ENCODE data around the gene DCLRE1C.

GRCh38 chr10:14904316-14904732, 49.6 kb downstream of the DCLRE1C start:
- TF ChIP-seq RCOR1 (IDR thresholded peaks at IDR 0.05; ENCODE audit: low read length) (no peak), NRF1 (IDR thresholded peaks at IDR 0.05; ENCODE audit: low read depth, low read length) (no peak), MAX (IDR thresholded peaks at IDR 0.05; ENCODE audit: low read depth) (no peak), NFIC (IDR thresholded peaks at IDR 0.05; ENCODE audit: borderline replicate concordance) (no peak), RXRA (IDR thresholded peaks at IDR 0.05; ENCODE audit: borderline replicate concordance, low read depth) (no peak), ELF1 (IDR thresholded peaks at IDR 0.05) (no peak), MEF2A (IDR thresholded peaks at IDR 0.05; ENCODE audit: borderline replicate concordance, low read depth) (no peak)
- TF ChIP-seq, protein P1, sequence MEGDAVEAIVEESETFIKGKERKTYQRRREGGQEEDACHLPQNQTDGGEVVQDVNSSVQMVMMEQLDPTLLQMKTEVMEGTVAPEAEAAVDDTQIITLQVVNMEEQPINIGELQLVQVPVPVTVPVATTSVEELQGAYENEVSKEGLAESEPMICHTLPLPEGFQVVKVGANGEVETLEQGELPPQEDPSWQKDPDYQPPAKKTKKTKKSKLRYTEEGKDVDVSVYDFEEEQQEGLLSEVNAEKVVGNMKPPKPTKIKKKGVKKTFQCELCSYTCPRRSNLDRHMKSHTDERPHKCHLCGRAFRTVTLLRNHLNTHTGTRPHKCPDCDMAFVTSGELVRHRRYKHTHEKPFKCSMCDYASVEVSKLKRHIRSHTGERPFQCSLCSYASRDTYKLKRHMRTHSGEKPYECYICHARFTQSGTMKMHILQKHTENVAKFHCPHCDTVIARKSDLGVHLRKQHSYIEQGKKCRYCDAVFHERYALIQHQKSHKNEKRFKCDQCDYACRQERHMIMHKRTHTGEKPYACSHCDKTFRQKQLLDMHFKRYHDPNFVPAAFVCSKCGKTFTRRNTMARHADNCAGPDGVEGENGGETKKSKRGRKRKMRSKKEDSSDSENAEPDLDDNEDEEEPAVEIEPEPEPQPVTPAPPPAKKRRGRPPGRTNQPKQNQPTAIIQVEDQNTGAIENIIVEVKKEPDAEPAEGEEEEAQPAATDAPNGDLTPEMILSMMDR (IDR thresholded peaks at IDR 0.05), result peak; percentile 65

Data from SK-N-SH (cell line).